Stomach (tissue), 9 donors: ENCODE results near the gene RBM27. TPM values are rescaled to one million over a fixed set of nuclear protein-coding genes. Genes with fewer than 3 reads are reported as not detected.
A peak's percentile ranks its signal among the peaks of the same experiment; 100 is the strongest.

ENCODE experiments used
- DNase-seq, 2 donors: peaks; one replicate each; pipeline versions ENCODE4 v3.0.0 to v3.0.0-alpha.2; 2013 to 2019
- H3K27ac ChIP-seq, 5 donors: fragments of 200-600 bp in 4 of 5; sonication (generic) in 4 of 5; one replicate each; pipeline ENCODE4 v1.5.1; 2013 to 2019; ENCODE audit warnings: mild to moderate bottlenecking in 1 of 5, moderate library complexity in 1 of 5
- H3K27me3 ChIP-seq, 3 donors: fragments of 200-600 bp; sonication (generic); one replicate each; pipeline ENCODE4 v1.5.1; 2017 to 2019; ENCODE audit warnings: mixed run types in 1 of 3
- H3K36me3 ChIP-seq, 4 donors: fragments of 200-600 bp; sonication (generic); 1 replicate in 3 of 4; 2 replicates in 1 of 4; pipeline ENCODE4 v1.5.1; 2016 to 2019
- H3K4me1 ChIP-seq, 4 donors: fragments of 200-600 bp; sonication (generic); one replicate each; pipeline ENCODE4 v1.5.1; 2016 to 2019
- H3K4me3 ChIP-seq, 4 donors: fragments of 200-600 bp; sonication (generic) in 3 of 4; one replicate each; pipeline ENCODE4 v1.5.1; 2016 to 2019; ENCODE audit warnings: mild to moderate bottlenecking in 1 of 4
- H3K9me3 ChIP-seq, 4 donors: fragments of 200-600 bp; sonication (generic); one replicate each; pipeline ENCODE4 v1.5.1; 2016 to 2019
- CTCF ChIP-seq, 7 experiments: fragments of 450-650 bp in 4 of 7; fragments of 200-600 bp in 3 of 7; sonication (generic) in 3 of 7; IDR thresholded peaks; one replicate each; pipeline ENCODE4 v1.5.1; 2016 to 2019; ENCODE audit warnings: antibody characterized with exemption in 7 of 7, control low read depth in 2 of 7, mild to moderate bottlenecking in 1 of 7
- EP300 ChIP-seq: sonication (generic); formaldehyde crosslinking; IDR thresholded peaks from one replicate; pipeline ENCODE4 v1.6.1; 2017; ENCODE audit warnings: antibody characterized with exemption
- POLR2A ChIP-seq, 4 donors: fragments of 450-650 bp; IDR thresholded peaks; one replicate each; pipeline ENCODE4 v1.6.1; 2016; ENCODE audit warnings: antibody characterized with exemption in 4 of 4, control low read depth in 2 of 4, mild to moderate bottlenecking in 1 of 4, moderate library complexity in 1 of 4
- POLR2AphosphoS5 ChIP-seq, 3 donors: sonication (generic); formaldehyde crosslinking; IDR thresholded peaks; one replicate each; pipeline ENCODE4 v1.6.1; 2016; ENCODE audit warnings: antibody characterized with exemption in 3 of 3
- WGBS, 5 donors: extraction: QIAGEN DNeasy Blood & Tissue Kit in 3 of 5; methylation state at CpG; one replicate each; pipeline versions ENCODE4 v1.1.5 to v1.1.7; 2013 to 2018; 5-methylcytosine and 5-hydroxymethylcytosine counted together
- intact Hi-C: fragments of 100-400 bp; cut with DNase I; formaldehyde crosslinking; loops from one replicate; pipeline ENCODE4 v1.15.1; 2023; ENCODE audit warnings: low total_unique reads
- polyA plus RNA-seq, 3 donors: library from polyadenylated mRNA; stranded (reverse); fragments of 200-250 nt; gene quantifications; one replicate each; pipeline ENCODE4 v1.2.3, GENCODE V29; 2013
- total RNA-seq, 5 donors: library from RNA; depleted of rRNA; stranded (reverse); fragments of >200 nt; gene quantifications; one replicate each; pipeline versions ENCODE4 v1.1.0 to v1.2.3, GENCODE V29; 2014 to 2016
- donor health status: healthy with polysubstance abuse.
- donor health status: Bipolar disorder and iron deficiency.
- donor health status: healthy.

Gene RBM27
- total and polyA plus RNA-seq, 8 donors, result 4.2 to 47.2 (median 6.9) TPM; not detected in 1

GRCh38 chr5:146203872-146204192 lies 427 bp downstream of the RBM27 start:
- no peak for DNase-seq
- Histone ChIP-seq H3K9me3 (no peaks in the 10 kb centered on the region), H3K27me3 (no peaks in the 10 kb centered on the region), H3K36me3 (no peaks in the 10 kb centered on the region), H3K27ac (peak overlapping the region; percentile 82 to 96 (median 89)), H3K4me3 (peak overlapping the region; percentile 77 to 96 (median 94)), H3K4me1 (peaks cover 21 to 59% (median 42%) of the 10 kb centered on the region in 4 donors)
- intact Hi-C loops, result no loop called here
- WGBS, 5 donors, result 0 to 3% (median 1%) methylated on average over 18 to 21 of the region's 21 CpGs
- no peak for TF ChIP-seq POLR2AphosphoS5 (IDR thresholded peaks at IDR 0.05)
- TF ChIP-seq POLR2A (IDR thresholded peaks at IDR 0.05), result no peak
- no peak for TF ChIP-seq EP300
- TF ChIP-seq CTCF (IDR thresholded peaks at IDR 0.05), result no peak

GRCh38 chr5:146205499-146206202 lies 2.2 kb downstream of the RBM27 start:
- Histone ChIP-seq H3K36me3 (no peaks in the 10 kb centered on the region), H3K27ac (no peak overlapping the region), H3K27me3 (no peaks in the 10 kb centered on the region), H3K9me3 (no peaks in the 10 kb centered on the region), H3K4me1 (peaks cover 26 to 77% (median 55%) of the 10 kb centered on the region in 4 donors), H3K4me3 (peak overlapping the region in 2 of 4 donors; percentile 94 to 96)
- no peak for DNase-seq
- intact Hi-C loops, result no loop called here
- no peak for TF ChIP-seq POLR2AphosphoS5 (IDR thresholded peaks at IDR 0.05)
- TF ChIP-seq EP300, result no peak
- TF ChIP-seq POLR2A (IDR thresholded peaks at IDR 0.05), result no peak
- no peak for TF ChIP-seq CTCF (IDR thresholded peaks at IDR 0.05)
- WGBS, 5 donors, result 80 to 82% (median 81%) methylated on average over 11 of the region's 11 CpGs

- 57 to 65% (median 62%) methylated on average over 2 of the region's 2 CpGs for WGBS, 5 donors
- DNase-seq, result no peak
- H3K4me3 ChIP-seq, result no peak overlapping the region
- intact Hi-C loops, result no loop called here
- TF ChIP-seq POLR2AphosphoS5 (IDR thresholded peaks at IDR 0.05) (no peak), CTCF (IDR thresholded peaks at IDR 0.05) (no peak), EP300 (no peak), POLR2A (IDR thresholded peaks at IDR 0.05) (no peak)
- H3K36me3 ChIP-seq, result no peaks in the 10 kb centered on the region
- no peaks in the 10 kb centered on the region for H3K9me3 ChIP-seq
- no peak overlapping the region for H3K27ac ChIP-seq
- peaks cover 26 to 82% (median 55%) of the 10 kb centered on the region in 4 donors for H3K4me1 ChIP-seq
- H3K27me3 ChIP-seq, result no peaks in the 10 kb centered on the region
Observed at GRCh38 chr5:146206257-146206656, 2.9 kb downstream of the RBM27 start.

GRCh38 chr5:146208916-146209522 lies 5.6 kb downstream of the RBM27 start:
- Histone ChIP-seq H3K27me3 (no peaks in the 10 kb centered on the region), H3K36me3 (no peaks in the 10 kb centered on the region), H3K4me1 (peaks cover 23 to 93% (median 62%) of the 10 kb centered on the region in 4 donors), H3K4me3 (no peak overlapping the region), H3K27ac (peak overlapping the region in 1 of 5 donors; percentile 28), H3K9me3 (no peaks in the 10 kb centered on the region)
- TF ChIP-seq EP300 (no peak), CTCF (IDR thresholded peaks at IDR 0.05) (no peak), POLR2AphosphoS5 (IDR thresholded peaks at IDR 0.05) (no peak), POLR2A (IDR thresholded peaks at IDR 0.05) (no peak)
- DNase-seq, result no peak
- intact Hi-C loops, result no loop called here
- WGBS, 5 donors, result 59 to 69% (median 62%) methylated on average over 3 of the region's 3 CpGs
